CD4-positive, alpha-beta T cell treated with Interleukin-17A for 4 hours (primary cell): ENCODE data around the gene MAST4.
"Not testable (repeated sequence)": the region's sequence is repeated elsewhere in the genome, so short reads cannot be mapped to it uniquely, and the experiment has no call there.

Experiments used
- DNase-seq: peaks from one replicate; pipeline ENCODE4 v3.0.0-alpha.2; 2020; ENCODE audit warnings: mixed read lengths

Gene MAST4

GRCh38 chr5:67146574-67146973 lies 550.4 kb downstream of the MAST4 start:
- no peak for DNase-seq

- DNase-seq, result no peak
Measured at GRCh38 chr5:67146981-67147380, 550.8 kb downstream of the MAST4 start.

GRCh38 chr5:67147760-67148159 lies 551.6 kb downstream of the MAST4 start:
- DNase-seq, result no peak

- no peak for DNase-seq
Measured at GRCh38 chr5:67149057-67149950, 553.1 kb downstream of the MAST4 start.

GRCh38 chr5:67149951-67150523 lies 553.8 kb downstream of the MAST4 start:
- no peak for DNase-seq

GRCh38 chr5:67152400-67152799 lies 556.2 kb downstream of the MAST4 start:
- no peak for DNase-seq

GRCh38 chr5:67153292-67153691 lies 557.1 kb downstream of the MAST4 start:
- DNase-seq, result no peak

GRCh38 chr5:67154556-67155206 lies 558.5 kb downstream of the MAST4 start:
- no peak for DNase-seq

- peak; percentile 79 for DNase-seq
Measured at GRCh38 chr5:67156976-67157583, 560.9 kb downstream of the MAST4 start.

GRCh38 chr5:67160272-67160671 lies 564.1 kb downstream of the MAST4 start:
- no peak for DNase-seq

- DNase-seq, result peak; percentile 75
Measured at GRCh38 chr5:67160985-67161384, 564.8 kb downstream of the MAST4 start.

- no peak for DNase-seq
Measured at GRCh38 chr5:67161767-67162166, 565.6 kb downstream of the MAST4 start.

GRCh38 chr5:67163231-67163756 lies 567.1 kb downstream of the MAST4 start:
- no peak for DNase-seq

GRCh38 chr5:67163863-67164595 lies 567.8 kb downstream of the MAST4 start:
- no peak for DNase-seq

- no peak for DNase-seq
Measured at GRCh38 chr5:67164856-67165525, 568.8 kb downstream of the MAST4 start.

GRCh38 chr5:67165526-67166459 lies 569.6 kb downstream of the MAST4 start:
- DNase-seq, result peak; percentile 85

- DNase-seq, result peak; percentile 86
Measured at GRCh38 chr5:67166460-67167285, 570.5 kb downstream of the MAST4 start.

- no peak for DNase-seq
Measured at GRCh38 chr5:67168069-67168468, 571.9 kb downstream of the MAST4 start.

GRCh38 chr5:67170767-67171166 lies 574.6 kb downstream of the MAST4 start:
- no peak for DNase-seq

- DNase-seq, result not testable (repeated sequence)
Measured at GRCh38 chr5:67173351-67173750, 577.2 kb downstream of the MAST4 start.
